ENCODE results near the gene GALM.

- no peak for TF ChIP-seq POLR2A (IDR thresholded peaks at IDR 0.05; ENCODE audit: low read length)
- no peak for TF ChIP-seq GATA1 (IDR thresholded peaks at IDR 0.05; ENCODE audit: low read depth, low read length)
Measured at GRCh38 chr2:38722271-38723061, 56.6 kb downstream of the GALM start.
